ENCODE results near the gene VSTM2L.

The VSTM2L gene

DNA sequence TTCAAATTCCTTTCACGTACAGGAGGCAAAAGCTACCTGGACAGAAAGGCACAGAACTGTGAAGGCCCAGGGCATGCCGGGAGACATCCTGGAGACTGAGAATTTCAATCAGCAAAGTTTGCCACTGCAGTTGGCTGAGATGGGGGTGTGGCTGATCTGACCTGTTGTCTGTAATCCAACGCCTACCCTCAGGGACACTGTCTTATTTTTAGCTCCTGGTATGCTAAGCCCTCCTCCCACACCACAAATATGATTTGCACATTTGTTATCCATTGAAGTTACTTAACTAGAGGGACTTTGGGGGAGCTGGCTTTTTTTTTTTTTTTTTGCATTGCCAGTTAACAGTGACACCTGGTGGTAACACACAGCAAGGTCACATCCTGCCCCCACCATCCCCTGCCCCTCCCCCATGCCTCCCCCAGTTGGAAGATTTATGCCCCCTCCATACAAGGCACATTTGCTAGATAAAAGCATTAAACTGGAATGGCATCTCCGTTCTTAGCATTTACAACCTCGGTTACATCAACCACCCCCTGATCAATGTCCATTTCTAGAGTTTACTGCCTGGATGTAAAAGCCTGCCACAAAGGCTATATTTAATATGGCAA lies 90.0 kb downstream of the VSTM2L start:
- intact Hi-C loops (cut with DNase I) = loop anchor here (10.0 kb wide), 1 partner anchor 428 kb away; no protein-coding TSS in a partner anchor
- no peak for DNase-seq

DNA sequence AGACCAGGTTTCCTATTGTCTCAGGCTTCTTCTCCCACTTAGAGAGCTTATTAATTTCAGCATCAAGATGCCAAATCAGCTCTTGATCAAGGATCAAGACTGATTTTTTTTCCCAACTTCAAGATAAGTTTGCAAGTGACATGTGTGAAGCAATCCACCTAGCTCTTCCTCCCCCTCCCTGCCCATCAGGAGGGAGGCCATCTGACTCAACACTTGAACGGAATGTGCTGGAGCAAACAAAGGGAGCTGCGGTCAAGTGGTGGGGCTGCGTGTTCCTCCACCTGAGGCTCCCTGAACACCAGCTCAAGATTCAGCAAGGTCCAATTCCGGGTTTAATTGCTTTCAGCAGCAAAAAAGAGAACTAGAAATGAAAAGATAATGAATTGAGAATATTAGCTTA lies 91.6 kb downstream of the VSTM2L start:
- DNase-seq = peak in 2 of 42 donors; percentile 23 to 43
- intact Hi-C loops (cut with DNase I) = loop anchor here (10.0 kb wide), 1 partner anchor 430 kb away; no protein-coding TSS in a partner anchor
